NCI-H510A treated with DMSO at 0.1 percent for 48 hours (cell line): Measurements from ENCODE around the gene SCO2.

Experiments used
- DNase-seq: peaks from one replicate; lab custom pipeline; 2025; lab: John Stamatoyannopoulos, UW

Gene SCO2, protein sequence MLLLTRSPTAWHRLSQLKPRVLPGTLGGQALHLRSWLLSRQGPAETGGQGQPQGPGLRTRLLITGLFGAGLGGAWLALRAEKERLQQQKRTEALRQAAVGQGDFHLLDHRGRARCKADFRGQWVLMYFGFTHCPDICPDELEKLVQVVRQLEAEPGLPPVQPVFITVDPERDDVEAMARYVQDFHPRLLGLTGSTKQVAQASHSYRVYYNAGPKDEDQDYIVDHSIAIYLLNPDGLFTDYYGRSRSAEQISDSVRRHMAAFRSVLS

DNA sequence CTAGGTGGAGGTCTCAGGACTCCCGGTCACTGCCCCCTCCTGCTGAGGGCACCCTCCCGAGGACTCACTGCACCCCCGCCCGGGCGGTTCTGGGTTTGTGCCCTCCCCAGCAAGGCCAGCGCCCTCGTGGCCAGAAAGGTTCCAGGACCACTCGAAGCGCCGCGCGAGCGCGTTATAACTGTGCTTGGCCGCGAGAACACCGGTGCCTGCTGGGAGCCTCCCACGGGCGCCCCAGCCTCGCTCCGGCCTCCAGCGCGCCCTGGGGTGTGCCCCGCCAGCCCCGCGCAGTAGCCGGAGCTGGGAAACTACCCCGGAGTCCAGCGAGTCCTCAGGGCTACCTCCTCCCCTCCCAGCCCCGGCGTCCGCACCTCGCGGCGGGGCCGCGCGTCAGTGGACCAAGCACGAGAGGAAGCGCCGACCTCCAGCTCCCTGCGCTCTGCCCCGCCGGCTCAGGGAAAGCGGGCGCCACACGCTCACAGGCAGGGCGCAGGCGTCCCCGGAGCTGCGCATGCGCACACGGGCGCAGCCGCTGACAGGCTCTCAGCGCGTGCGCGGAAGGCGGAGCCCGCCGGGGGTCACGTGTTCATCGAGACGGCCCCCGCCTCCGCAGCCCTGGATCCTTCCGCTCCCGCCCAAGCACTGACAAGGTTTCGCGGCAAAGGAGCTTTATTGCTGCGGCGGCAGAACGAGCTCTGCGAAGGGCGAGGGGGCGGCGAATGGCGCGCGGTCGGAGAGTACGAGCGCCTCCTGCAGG, at the start of gene SCO2:
SCO2 (minus strand) TSS at position 495 of the 754 bp plus-strand sequence. CDS start 1,187 bp downstream, outside the sequence.
- DNase-seq, result peak; percentile 75

DNA sequence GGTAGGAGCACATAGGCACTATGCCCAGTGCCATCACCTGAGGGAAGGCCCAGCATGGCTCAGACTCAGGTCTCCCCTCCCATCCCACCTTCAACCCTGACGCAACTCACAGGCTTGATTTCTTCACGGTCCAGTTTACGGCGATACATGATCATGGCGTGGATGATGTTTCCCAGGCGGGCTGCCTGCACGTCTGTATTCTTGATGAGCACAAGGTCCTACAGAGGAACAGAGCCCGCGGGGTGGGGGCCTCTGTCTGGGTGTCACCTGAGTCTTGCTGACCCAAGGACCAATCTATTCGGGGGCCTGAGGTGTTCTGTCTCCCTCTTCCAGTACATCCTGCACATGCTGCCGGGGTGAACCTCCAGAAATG, 49.0 kb upstream of the SCO2 start:
- DNase-seq, result no peak

DNA sequence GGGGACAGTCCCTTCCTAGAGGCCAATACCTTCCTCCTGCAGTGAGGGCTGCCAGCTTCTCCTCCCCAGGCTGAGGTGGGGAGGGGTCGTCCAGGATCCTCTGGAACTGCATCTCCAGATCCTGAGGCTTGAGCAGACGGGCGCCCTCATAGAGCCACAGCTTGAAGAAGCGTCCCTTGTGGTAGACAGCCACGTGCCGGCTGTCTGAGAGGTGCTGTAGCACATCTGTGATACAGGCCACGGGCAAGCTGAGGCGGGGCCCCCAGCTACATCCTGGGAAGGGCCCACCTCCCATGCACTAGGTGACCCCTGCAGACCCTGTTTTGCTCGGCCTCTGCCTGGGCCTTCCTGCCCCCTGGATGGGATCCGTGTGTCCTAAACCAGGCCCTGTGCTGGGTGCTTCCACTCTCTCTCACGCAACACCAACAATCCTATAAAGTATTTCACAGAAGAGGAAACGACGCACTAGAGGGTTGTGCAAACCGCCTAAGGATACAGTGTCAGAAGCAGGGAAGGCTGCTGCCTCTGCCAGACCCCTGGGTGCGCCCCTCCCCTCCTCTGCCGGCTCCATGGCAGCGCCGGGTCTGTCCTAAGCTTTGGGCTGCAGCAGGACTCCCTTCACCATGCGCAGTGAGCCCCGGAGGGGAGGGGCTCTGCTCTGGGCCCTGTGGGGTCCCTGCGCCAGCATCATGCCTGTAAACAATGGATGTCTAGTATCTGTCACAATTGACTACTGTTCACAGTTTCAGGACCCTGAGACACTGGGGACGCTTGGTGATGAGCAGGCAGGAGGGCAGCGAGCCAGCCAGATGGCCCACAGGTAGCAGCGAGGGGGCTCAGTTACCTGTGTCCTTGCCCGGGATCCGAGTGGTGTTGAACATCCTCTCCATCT, 48.3 kb upstream of the SCO2 start:
- no peak for DNase-seq

DNA sequence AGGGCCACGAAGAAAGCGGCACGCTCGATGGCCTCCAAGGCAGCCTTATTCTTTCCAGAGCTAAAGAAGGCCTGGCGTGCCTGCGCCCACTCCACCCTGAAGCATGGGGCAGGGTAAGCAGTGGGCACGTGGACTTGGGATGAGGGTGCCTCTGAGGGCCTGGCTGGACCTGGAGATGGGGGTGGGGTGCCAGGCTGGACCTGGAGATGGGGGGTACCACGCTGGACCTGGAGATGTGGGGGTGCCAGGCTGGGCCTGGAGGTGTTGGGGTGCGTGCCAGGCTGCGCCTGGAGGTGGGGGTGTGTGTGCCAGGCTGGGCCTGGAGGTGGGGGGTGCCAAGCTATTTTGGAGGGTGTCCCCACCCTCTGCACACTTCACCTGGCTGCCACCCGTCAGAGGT, 47.6 kb upstream of the SCO2 start:
- no peak for DNase-seq

DNA sequence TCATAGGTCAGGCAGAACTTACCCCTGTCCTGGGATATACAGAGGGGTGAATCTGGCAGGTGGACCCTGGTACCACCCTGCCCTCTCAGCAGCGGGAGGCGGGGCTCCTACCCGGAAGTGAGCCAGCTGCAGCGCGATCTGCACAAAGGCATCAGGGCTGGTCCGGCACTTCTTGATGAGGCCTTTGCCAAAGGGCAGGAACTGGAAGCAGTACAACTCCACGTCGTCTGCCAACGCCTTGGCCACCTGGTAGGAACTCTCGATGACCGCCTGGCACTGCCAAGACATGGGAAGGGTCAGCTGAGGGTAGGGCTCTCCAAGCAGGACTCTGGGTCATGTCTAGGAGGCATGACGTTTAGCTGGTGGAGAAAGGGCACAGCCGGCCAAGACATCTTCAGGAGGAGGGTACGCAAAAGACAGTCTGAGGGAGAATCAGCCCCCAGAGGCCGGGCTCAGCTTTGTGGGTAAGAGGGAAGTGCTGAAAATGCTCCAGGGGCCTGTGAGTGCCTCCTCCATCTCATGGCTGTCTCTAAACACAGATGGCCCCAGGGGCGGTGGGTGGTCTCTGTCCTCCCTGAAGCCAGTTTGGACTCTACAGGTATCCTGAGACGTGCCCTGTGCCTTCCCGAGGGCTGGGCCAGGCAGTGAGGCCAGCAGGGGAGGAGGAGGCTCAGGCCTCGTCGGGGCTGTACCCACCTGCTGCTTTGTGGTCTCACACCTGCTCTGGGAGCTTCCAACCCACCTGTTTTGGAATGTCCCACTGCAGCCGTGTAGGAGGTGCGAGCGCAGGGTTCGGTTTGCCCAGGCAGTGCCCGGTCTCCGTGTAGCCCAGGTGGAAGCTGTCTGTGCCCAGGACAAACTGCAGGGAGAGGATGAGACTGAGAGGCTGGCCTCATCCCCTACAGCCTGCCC, 46.1 kb upstream of the SCO2 start:
- no peak for DNase-seq

DNA sequence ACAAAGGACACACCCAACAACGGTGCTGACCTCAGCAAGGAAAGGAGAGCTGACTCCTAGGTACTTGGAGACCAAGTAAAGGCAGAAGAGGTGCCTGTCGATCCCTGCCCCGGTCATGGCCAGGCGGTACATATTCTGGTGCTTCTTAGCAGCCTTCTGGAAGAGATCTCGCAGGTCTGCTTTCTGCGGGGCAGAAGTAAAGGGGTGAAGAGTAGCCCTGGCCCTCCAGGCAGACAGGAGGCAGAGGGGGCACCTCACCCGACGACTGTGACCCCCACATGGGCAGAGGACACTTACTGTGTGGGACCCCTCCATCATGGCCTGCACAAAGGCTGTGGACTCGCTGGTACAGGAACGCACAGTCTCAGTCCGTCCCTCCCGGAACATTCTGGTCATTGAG, 45.5 kb upstream of the SCO2 start:
- no peak for DNase-seq

DNA sequence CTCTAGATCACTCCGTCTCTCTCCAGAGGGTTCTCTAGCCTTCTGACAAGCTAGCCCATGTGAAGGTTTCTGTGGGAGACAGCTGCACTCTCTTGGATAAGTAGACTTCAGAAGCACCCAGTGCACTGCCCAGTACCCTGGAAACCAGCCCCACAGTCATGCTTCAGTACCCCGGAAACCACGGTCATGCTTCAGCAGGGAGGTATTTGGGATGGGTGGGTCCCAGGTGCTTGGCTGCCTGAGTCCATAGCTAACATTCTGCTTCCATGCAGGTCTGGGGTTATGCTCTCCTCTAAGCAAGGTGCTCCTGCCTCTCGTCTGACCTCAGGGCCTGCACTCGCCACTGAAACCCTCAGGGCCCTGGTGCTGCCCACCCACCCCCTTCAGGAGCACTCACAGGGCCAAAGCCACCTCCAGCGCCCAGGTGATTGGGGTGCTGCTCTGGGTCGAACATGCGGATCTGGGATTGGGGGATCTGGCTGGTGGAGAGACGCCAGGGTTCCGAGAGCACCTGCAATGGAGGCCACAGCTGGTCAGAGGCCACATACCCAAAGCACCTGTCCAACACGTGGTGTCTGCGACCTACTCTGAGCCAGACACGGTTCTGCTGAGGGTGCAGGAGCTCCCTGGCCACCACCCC, 44.6 kb upstream of the SCO2 start:
- DNase-seq, result no peak

DNA sequence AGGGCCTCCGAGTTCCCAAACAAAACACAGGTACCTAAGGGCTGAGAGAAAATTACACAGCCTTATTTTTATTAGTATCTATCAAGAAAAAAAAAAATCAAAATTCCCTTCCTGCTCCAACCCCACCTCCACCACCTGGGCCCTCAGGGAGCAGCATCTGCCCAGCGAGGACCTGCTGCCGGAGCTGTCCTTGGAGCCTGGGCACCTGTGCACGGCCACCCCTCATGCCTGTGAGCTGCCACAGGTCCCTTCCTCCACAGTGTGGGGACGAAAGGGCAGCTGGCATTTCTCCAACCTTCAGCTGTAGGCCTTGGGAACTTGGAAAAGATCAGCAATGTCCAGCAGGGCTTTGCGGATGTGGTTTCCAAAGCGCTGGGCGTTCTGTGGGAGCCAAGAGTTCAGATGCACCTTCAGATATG, 43.7 kb upstream of the SCO2 start:
- no peak for DNase-seq

DNA sequence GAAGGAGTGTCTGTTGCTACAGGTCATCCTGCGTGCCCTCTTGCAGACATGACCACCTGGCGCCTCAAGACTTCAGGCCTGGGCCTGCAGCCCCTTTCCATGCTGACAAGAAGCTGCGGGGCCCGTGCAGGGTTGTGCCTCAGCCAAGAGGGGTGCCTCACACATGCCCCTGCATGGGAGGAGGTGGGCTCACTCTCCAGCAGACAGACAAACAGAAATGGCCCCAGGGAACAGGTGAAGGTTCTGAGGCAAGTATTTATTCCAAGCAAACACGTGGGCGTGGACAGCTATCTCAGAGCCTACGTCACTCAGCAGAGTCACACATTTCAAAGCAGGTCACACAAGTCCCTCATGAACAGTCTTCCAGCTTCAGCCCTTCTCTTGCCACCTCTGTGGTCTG, 43.2 kb upstream of the SCO2 start:
- no peak for DNase-seq

DNA sequence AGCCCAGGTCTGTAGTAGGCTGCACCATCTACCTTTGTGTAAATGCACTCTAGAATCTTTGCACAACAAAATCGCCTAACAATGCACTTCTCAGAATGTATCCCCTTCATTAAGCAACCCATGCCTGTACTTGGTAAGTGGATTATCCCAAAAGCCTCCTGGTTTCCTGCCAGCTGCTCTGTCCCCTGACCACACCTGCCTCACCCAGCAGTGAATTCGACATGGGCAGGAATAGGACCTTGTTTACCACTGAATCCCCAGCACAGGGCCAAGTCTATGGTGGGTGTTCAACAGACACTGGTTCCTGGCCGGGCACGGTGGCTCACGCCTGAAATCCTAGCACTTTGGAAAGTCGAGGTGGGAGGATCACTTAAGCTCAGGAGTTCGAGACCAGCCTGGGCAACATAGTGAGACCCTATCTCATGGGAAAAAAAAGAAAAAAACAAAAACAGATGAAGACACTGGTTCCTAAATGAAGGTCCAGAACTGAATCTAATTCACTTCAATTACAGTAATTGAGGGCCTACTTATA, 42.4 kb upstream of the SCO2 start:
- DNase-seq, result no peak

DNA sequence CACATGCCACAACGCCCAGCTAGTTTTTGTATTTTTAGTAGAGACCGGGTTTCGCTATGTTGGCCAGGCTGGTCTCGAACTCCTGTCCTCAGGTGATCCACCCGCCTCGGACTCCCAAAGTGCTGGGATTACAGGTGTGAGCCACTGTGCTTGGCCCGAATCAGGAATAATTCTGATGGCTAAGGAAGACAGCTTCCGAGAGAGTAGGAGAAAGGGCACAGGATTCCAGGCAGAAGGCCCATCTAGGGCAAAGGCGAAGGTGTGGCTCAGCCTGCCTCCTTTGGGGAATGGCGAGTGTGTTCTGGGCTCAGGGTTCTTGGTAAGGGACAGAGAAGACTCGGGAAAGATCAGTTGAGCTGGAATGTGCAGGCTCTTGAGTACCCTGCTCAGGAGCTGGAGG, 38.9 kb upstream of the SCO2 start:
- no peak for DNase-seq

DNA sequence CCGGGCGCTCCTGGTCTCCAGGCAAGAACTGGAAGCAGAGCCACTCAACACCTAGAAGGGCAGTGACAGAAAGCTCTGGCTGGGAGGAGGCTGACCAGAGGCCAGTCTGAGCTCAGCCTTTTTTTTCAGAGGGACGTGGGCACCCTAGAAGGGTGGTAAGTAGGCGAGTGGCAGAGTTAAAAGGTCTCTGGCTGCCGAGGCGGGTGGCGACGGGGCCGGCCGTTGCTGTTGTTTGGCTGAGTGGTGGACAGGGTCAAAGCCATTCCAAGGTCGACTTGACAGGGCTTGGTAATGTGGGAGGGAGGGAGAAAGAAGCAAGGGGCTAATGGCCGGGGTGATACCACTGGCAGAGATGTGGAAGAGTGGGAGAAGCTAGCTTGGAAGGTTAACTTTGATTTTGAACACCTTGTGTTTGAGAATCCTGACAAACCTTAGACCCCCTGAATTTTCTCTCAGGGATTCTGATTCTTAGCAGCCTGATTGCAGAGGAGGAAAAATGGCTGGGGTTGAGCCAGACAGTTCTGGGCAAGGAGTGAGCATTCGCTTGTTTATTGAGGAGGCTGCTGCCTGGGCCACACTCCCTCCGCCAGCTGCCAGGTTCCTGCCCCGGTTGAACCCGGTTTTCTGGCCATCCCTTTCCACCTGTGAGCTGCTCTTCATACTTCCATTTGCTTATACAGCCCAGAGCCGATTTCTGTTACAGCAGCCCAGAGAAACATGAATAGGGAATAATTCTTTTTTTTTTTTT, 38.2 kb upstream of the SCO2 start:
- DNase-seq, result no peak

DNA sequence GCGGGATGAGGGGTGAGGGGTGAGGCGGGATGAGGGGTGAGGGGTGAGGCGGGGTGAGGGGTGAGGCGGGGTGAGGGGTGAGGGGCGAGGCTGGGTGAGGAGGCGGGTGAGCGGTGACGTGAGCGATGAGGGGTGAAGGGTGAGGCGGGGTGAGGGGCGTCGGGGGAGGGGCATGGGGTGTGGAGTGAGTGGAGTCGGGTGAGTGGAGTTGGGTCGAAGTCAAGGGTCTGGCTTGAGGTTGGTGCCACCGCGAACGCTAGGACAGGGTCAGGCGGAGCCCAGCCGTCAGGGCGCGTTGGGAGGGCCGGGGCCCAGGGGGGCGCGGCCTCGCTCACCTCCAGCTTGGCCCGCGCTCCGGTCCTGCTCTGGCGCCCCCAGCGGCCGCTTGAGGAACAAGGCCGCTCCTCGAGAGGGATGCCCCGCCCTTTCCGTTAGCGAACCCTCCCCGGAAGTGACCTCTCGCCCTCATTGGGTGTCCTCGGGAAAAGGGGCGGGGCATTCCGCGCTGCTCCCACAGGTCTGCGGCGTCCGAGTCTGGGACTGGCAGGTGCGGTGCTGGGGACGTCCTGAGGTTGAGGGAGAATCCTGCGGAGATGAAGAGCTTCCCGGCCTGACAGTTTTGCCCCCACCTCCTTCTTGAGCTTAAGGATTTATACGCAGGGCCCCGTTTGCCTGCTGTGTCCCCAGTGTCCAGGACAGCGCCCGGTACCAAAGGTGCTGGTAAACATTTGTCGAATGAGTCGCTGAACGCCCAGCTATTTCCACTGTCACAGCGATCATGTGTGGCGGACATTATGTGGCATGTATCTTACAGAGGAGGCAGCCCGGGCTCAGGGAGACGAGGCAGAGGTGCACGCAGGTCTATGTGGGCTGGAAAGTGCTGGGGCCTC, 37.4 kb upstream of the SCO2 start, which contains the start of gene SYCE3:
SYCE3 (minus strand) TSS at position 397 of the 890 bp plus-strand sequence. CDS start 6,514 bp downstream, outside the sequence.
- peak; percentile 87 for DNase-seq

DNA sequence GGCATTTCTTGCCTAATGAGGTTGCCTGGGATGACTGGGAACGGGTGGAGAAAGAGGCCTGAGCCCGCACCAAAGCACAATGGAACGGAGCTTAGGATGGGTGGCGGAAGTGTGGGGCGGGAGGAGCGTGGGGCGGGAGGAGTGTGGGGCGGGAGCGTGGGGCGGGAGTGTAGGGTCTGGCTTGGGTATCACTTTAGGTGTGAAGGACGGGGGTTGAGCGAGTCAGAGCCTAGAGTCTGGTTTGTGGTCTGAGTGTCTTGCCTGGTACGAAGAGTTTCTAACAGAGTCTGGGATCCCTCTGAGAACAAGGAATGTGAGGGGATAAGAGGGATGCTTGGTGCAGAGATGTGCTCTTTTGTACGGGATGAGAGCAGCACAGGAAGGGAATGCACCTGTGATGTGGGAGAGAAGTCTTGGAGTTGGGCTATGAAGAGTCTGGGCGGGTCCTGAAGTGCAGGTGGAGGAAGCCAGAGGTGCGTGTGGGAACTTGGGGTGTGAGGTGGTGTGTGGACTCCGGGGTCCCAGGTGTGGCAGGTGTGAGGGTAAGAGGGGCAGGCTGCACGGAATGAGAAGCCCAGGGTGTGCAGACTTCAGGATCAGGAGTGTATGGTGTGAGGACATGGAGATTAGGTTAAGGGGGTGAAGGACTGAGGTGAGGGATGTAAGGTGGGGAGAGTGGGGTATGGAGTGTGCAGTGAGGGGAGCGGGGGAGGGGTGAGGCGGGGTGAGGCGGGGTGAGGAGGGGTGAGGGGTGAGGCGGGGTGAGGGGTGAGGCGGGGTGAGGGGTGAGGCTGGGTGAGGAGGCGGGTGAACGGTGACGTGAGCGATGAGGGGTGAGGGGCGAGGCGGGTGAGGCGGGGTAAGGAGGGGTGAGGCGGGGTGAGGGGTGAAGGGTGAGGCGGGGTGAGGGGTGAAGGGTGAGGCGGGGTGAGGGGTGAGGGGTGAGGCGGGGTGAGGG, 36.3 kb upstream of the SCO2 start:
- no peak for DNase-seq

DNA sequence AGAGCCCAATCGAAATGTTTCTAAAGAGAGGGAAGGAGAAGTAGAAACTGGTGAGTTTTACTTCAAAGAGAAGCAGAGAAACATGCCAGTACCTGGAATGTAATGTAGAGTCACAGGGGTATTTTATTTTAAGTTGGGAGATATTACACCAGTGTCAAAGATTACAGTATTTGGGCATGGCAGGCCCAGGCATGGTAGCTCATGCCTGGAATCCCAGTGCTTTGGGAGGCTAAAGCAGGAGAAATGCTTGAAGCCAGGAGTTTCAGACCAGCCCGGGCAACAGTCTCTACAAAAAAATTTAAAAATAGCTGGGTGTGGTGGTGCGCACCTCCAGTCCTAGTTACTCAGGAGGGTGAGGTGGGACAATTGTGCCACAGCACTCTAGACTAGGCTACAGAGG, 34.6 kb upstream of the SCO2 start:
- DNase-seq, result no peak

DNA sequence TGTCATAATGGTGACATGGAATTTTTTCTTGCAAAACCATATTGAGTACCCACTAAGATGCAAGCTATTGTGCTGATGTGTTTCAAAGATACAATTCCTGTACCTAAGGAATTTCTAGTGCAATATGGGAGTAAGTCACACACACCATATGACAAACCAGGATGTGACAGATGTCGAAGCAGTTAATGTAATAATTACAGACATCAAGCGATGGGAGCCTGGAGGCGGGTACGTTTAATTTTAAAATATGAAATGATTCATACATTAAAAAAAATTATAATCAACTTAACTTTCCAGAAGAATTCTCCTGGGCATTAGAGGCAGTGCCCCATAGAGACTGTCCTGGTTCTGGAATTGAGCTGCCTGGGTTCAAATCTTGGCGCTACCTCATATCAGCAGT, 31.3 kb upstream of the SCO2 start:
- DNase-seq, result no peak

DNA sequence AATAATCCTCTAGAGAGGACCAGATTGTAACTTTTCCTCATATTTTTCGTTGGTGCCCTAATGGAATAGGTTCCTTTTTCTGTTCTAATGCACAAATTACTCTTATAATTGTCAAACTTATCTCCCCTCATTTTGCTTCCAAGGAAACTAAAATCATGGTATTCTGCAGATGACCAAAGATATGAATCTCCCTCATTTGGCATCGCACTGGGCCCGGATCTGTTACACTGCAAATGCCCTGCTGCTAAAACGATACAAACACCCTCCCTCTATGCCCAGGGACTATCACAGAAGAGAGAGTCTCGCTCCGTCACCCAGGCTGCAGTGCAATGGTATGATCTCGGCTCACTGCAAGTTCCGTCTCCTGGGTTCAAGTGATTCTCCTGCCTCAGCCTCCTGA, 27.9 kb upstream of the SCO2 start:
- DNase-seq, result no peak
